ENCODE data around the gene ATP13A5.

ATP13A5 gene

GRCh38 chr3:193269343-193270028 lies 109.1 kb downstream of the ATP13A5 start:
- DNase-seq (ENCODE audit: low spot score) = no peak

GRCh38 chr3:193262707-193263106 lies 115.8 kb downstream of the ATP13A5 start:
- DNase-seq (ENCODE audit: low spot score) = no peak

- DNase-seq (ENCODE audit: low spot score) = no peak
Measured at GRCh38 chr3:193261970-193262369, 116.6 kb downstream of the ATP13A5 start.

- no peak for DNase-seq (ENCODE audit: low spot score)
Measured at GRCh38 chr3:193253986-193254660, 124.4 kb downstream of the ATP13A5 start.

- DNase-seq (ENCODE audit: low spot score) = no peak
Measured at GRCh38 chr3:193250492-193250891, 128.1 kb downstream of the ATP13A5 start.

GRCh38 chr3:193248848-193249468 lies 129.6 kb downstream of the ATP13A5 start:
- DNase-seq (ENCODE audit: low spot score) = no peak

- DNase-seq (ENCODE audit: low spot score) = no peak
Measured at GRCh38 chr3:193243571-193243970, 135.0 kb downstream of the ATP13A5 start.

GRCh38 chr3:193241716-193242115 lies 136.8 kb downstream of the ATP13A5 start:
- DNase-seq (ENCODE audit: low spot score) = no peak

GRCh38 chr3:193240850-193241706 lies 137.5 kb downstream of the ATP13A5 start, which contains the start of gene PLAAT1:
PLAAT1 (plus strand) TSS chr3:193241222; CDS start chr3:193255651, 14,429 bp downstream.
- peak; percentile 83 for DNase-seq (ENCODE audit: low spot score)

- DNase-seq (ENCODE audit: low spot score) = peak; percentile 68
Measured at GRCh38 chr3:193240436-193240849, 138.1 kb downstream of the ATP13A5 start.

- DNase-seq (ENCODE audit: low spot score) = no peak
Measured at GRCh38 chr3:193237030-193237429, 141.5 kb downstream of the ATP13A5 start.

- DNase-seq (ENCODE audit: low spot score) = no peak
Measured at GRCh38 chr3:193236599-193236998, 142.0 kb downstream of the ATP13A5 start.

- DNase-seq (ENCODE audit: low spot score) = no peak
Measured at GRCh38 chr3:193231201-193231600, 147.4 kb downstream of the ATP13A5 start.

GRCh38 chr3:193230610-193231009 lies 147.9 kb downstream of the ATP13A5 start:
- DNase-seq (ENCODE audit: low spot score) = no peak

- no peak for DNase-seq (ENCODE audit: low spot score)
Measured at GRCh38 chr3:193229851-193230420, 148.6 kb downstream of the ATP13A5 start.

GRCh38 chr3:193228206-193228605 lies 150.3 kb downstream of the ATP13A5 start:
- DNase-seq (ENCODE audit: low spot score) = no peak

- no peak for DNase-seq (ENCODE audit: low spot score)
Measured at GRCh38 chr3:193225302-193226125, 153.0 kb downstream of the ATP13A5 start.
